ENCODE results near the gene TBC1D30. TPM values are rescaled to one million over a fixed set of nuclear protein-coding genes. Genes with fewer than 3 reads are reported as not detected.

TBC1D30 gene
- total and polyA plus RNA-seq, 2 donors from 2014 or later: 4.2 to 8.7 TPM

DNA sequence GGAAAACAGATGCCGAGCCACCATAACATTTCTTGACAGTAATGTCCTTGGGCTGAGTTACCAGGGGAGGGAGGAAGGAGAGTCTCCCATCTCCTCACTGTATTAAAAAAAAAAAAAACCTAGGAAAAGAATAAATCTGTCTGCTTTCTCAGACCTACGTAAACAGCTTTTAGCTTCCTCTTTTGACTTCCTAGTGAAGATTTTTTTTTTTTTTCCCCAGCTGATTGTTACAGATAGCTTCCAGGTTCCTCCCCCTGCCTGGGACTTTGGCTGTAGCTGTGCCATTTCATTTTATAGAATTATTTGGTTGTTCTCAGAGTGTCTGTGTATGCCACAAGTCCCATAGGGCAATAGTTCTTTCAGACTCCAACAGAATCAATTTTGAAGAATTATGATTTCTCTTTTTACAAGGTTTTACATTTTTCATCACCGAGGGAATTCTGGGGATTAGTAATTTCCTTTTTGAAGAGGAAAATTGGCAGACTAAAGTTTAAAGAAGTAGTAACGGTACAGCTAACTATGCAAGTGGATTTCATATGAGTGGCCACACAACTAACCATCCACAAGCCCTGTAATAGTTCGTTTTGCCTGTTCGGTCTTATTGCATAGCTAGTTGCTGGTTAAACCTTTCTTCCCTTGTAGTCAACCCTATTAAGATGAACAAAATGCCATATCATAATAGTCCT lies 42.1 kb upstream of the TBC1D30 start:
- intact Hi-C loops (cut with DNase I): no loop called here
- H3K4me1 ChIP-seq (ENCODE audit: control insufficient read depth in 2 of 3, insufficient read depth in 2 of 3, low read depth in 1 of 3, low read length in 3 of 3): peaks cover 0 to 13% (median 11%) of the 10 kb centered on the region in 3 donors
- H3K9ac ChIP-seq (ENCODE audit: low read length in 3 of 3): peak overlapping the region in 1 of 3 donors; percentile 59
- H3K36me3 ChIP-seq (ENCODE audit: control insufficient read depth in 2 of 3, insufficient read depth in 3 of 3, low read length in 3 of 3): no peaks in the 10 kb centered on the region
- H3K27me3 ChIP-seq (ENCODE audit: control insufficient read depth, insufficient read depth, low read length): peaks cover 7% of the 10 kb centered on the region
- FAIRE-seq (no peak), DNase-seq (peak in 1 of 5 donors; percentile 33)
- no peaks in the 10 kb centered on the region for H3K9me3 ChIP-seq (ENCODE audit: control insufficient read depth in 2 of 3, insufficient read depth in 1 of 3, low read length in 3 of 3)
- TF ChIP-seq, protein P1, sequence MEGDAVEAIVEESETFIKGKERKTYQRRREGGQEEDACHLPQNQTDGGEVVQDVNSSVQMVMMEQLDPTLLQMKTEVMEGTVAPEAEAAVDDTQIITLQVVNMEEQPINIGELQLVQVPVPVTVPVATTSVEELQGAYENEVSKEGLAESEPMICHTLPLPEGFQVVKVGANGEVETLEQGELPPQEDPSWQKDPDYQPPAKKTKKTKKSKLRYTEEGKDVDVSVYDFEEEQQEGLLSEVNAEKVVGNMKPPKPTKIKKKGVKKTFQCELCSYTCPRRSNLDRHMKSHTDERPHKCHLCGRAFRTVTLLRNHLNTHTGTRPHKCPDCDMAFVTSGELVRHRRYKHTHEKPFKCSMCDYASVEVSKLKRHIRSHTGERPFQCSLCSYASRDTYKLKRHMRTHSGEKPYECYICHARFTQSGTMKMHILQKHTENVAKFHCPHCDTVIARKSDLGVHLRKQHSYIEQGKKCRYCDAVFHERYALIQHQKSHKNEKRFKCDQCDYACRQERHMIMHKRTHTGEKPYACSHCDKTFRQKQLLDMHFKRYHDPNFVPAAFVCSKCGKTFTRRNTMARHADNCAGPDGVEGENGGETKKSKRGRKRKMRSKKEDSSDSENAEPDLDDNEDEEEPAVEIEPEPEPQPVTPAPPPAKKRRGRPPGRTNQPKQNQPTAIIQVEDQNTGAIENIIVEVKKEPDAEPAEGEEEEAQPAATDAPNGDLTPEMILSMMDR (IDR thresholded peaks at IDR 0.05; ENCODE audit: borderline replicate concordance, extremely low read depth, insufficient read depth): no peak
- peak overlapping the region in 2 of 3 donors; percentile 65 to 67 for H3K4me3 ChIP-seq (ENCODE audit: low read length in 3 of 3)
- H3K27ac ChIP-seq (ENCODE audit: low read depth in 2 of 2, low read length in 2 of 2): peak overlapping the region in 1 of 2 donors; percentile 74

DNA sequence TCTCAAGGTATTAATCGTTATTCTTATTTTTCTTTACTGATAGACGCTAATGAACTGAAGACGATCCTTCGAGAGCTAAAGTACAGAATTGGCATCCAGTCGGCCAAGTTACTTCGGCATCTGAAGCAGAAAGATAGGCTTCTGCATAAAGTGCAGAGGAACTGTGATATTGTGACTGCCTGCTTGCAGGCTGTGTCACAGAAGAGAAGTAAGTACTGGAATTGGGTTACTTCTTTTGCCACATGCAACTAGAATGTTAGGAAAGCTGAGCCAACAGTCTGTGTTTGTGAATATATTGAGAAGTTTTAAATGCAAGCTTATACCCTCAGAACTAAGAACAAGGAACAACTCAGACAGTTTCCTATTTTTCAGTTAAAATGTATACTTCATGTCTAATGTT lies 38.6 kb upstream of the TBC1D30 start:
- no peak for FAIRE-seq
- TF ChIP-seq, protein P1 (IDR thresholded peaks at IDR 0.05; ENCODE audit: borderline replicate concordance, extremely low read depth, insufficient read depth): no peak

DNA sequence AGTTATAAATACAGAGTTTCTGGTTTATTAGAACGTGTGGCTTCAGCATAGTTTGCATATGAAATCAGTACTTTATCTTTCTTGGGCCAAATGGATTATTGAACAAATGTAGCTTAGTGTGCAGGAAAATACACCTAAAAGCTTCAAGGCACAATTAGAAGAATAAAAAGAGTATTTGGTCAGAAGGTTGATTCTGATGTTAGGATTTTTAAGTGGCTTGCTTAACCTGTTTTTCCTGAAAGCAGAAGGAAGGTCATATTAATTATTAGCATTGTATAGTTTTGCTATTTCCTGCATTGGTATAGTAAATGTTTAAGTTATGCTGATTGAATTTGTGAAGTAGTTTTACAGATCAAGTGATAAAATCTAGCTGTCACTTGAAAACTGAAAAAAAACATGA lies 34.3 kb upstream of the TBC1D30 start:
- DNase-seq (peak in 2 of 5 donors; percentile 41 to 49), FAIRE-seq (no peak)
- no peaks in the 10 kb centered on the region for H3K9me3 ChIP-seq (ENCODE audit: control insufficient read depth in 2 of 3, insufficient read depth in 1 of 3, low read length in 3 of 3)
- H3K9ac ChIP-seq (ENCODE audit: low read length in 3 of 3): no peak overlapping the region
- intact Hi-C loops (cut with DNase I): no loop called here
- no peaks in the 10 kb centered on the region for H3K36me3 ChIP-seq (ENCODE audit: control insufficient read depth in 2 of 3, insufficient read depth in 3 of 3, low read length in 3 of 3)
- TF ChIP-seq, protein P1 (IDR thresholded peaks at IDR 0.05; ENCODE audit: borderline replicate concordance, extremely low read depth, insufficient read depth): no peak
- H3K4me1 ChIP-seq (ENCODE audit: control insufficient read depth in 2 of 3, insufficient read depth in 2 of 3, low read depth in 1 of 3, low read length in 3 of 3): no peaks in the 10 kb centered on the region
- H3K27ac ChIP-seq (ENCODE audit: low read depth in 2 of 2, low read length in 2 of 2): no peak overlapping the region
- no peak overlapping the region for H3K4me3 ChIP-seq (ENCODE audit: low read length in 3 of 3)
- H3K27me3 ChIP-seq (ENCODE audit: control insufficient read depth, insufficient read depth, low read length): no peaks in the 10 kb centered on the region

More for the DNA sequence above, 38.6 kb upstream of the TBC1D30 start:
- Histone ChIP-seq H3K9ac (ENCODE audit: low read length in 3 of 3) (no peak overlapping the region), H3K27ac (ENCODE audit: low read depth in 2 of 2, low read length in 2 of 2) (no peak overlapping the region), H3K9me3 (ENCODE audit: control insufficient read depth in 2 of 3, insufficient read depth in 1 of 3, low read length in 3 of 3) (no peaks in the 10 kb centered on the region), H3K27me3 (ENCODE audit: control insufficient read depth, insufficient read depth, low read length) (peaks cover 2% of the 10 kb centered on the region), H3K4me1 (ENCODE audit: control insufficient read depth in 2 of 3, insufficient read depth in 2 of 3, low read depth in 1 of 3, low read length in 3 of 3) (peaks cover 0 to 11% (median 9%) of the 10 kb centered on the region in 3 donors), H3K36me3 (ENCODE audit: control insufficient read depth in 2 of 3, insufficient read depth in 3 of 3, low read length in 3 of 3) (no peaks in the 10 kb centered on the region), H3K4me3 (ENCODE audit: low read length in 3 of 3) (no peak overlapping the region)
- intact Hi-C loops (cut with DNase I): no loop called here
- no peak for DNase-seq
